ENCODE data around the gene RELN. TPM values are rescaled to one million over a fixed set of nuclear protein-coding genes. Genes with fewer than 3 reads are reported as not detected.

RELN gene
- total and polyA plus RNA-seq, 10 of the 15 experiments (the other 5 are each of a cell fraction or from before 2014, with no cell fraction given): 0.11 to 0.21 TPM; not detected in 8

GRCh38 chr7:103805346-103805745, 184.1 kb downstream of the RELN start (continued):
- TF ChIP-seq RAD21 (IDR thresholded peaks at IDR 0.05; ENCODE audit: insufficient read depth, low read depth, low read length) (no peak), MTA3 (IDR thresholded peaks at IDR 0.05; ENCODE audit: borderline replicate concordance, low read length) (no peak), ZNF217 (IDR thresholded peaks at IDR 0.05) (no peak), FOXK2 (IDR thresholded peaks at IDR 0.05) (no peak)

GRCh38 chr7:103803631-103804030, 185.8 kb downstream of the RELN start:
- intact Hi-C loops (cut with micrococcal nuclease; ENCODE audit: unreplicated experiment): no loop called here

More at GRCh38 chr7:103803631-103804030, 185.8 kb downstream of the RELN start:
- CTCF ChIA-PET: no interaction called here
- H3K9ac ChIP-seq (ENCODE audit: control insufficient read depth, insufficient read depth, low read length): no peak overlapping the region
- POLR2A ChIA-PET: no interaction called here
- TF ChIP-seq PBX3 (IDR thresholded peaks at IDR 0.05; ENCODE audit: insufficient replicate concordance, low read depth, low read length) (no peak), PKNOX1 (IDR thresholded peaks at IDR 0.05) (no peak), TARDBP (IDR thresholded peaks at IDR 0.05; ENCODE audit: borderline replicate concordance) (no peak), ZBED1 (IDR thresholded peaks at IDR 0.05; ENCODE audit: borderline replicate concordance) (no peak), STAT3 (IDR thresholded peaks at IDR 0.05; ENCODE audit: low read depth, low read length) (no peak), HDAC6 (IDR thresholded peaks at IDR 0.05; ENCODE audit: unreplicated experiment) (no peak), POLR2A (IDR thresholded peaks at IDR 0.05; ENCODE audit: low read depth, low read length) (no peak), ESRRA (IDR thresholded peaks at IDR 0.05; ENCODE audit: low read length) (no peak), TCF3 (IDR thresholded peaks at IDR 0.05; ENCODE audit: borderline replicate concordance, insufficient read depth, low read depth, low read length) (no peak), SREBF2 (IDR thresholded peaks at IDR 0.05; ENCODE audit: low read length) (no peak), IKZF2 (IDR thresholded peaks at IDR 0.05) (no peak)
- H3K79me2 ChIP-seq (ENCODE audit: control insufficient read depth, insufficient read depth, low read length): no peaks in the 10 kb centered on the region
- no peaks in the 10 kb centered on the region for H3K9me3 ChIP-seq (replicated peaks; ENCODE audit: control insufficient read depth, insufficient read depth, low read length)
- H4K20me1 ChIP-seq (ENCODE audit: control insufficient read depth, insufficient read depth): no peaks in the 10 kb centered on the region
- no peak overlapping the region for H2AFZ ChIP-seq (ENCODE audit: control insufficient read depth, low read depth, low read length)
- no peak for FAIRE-seq
- no peaks in the 10 kb centered on the region; a peak in 1 of 4 replicates for H3K27me3 ChIP-seq (replicated peaks in 1 of 2; ENCODE audit: control insufficient read depth in 2 of 2, insufficient read depth in 2 of 2, low read length in 1 of 2)
- H3K4me2 ChIP-seq (ENCODE audit: control insufficient read depth, insufficient read depth): no peak overlapping the region
- no peaks in the 10 kb centered on the region for H3K36me3 ChIP-seq (ENCODE audit: control insufficient read depth in 2 of 2, insufficient read depth in 2 of 2, low read length in 1 of 2)
- H3K4me1 ChIP-seq (ENCODE audit: control insufficient read depth, insufficient read depth, low read length): no peaks in the 10 kb centered on the region
- no TSS peak for BruUV-seq (replicated peaks)
- WGBS (ENCODE audit: insufficient coverage, insufficient replicate concordance, low lambda C conversion rate, missing lambda C conversion rate): 0% methylated on average over 1 of the region's 1 CpG
- SMC1A ChIA-PET (ENCODE audit: uncharacterized antibody, unreplicated experiment): interaction anchor here (0.9 kb wide), 1 partner anchor 9 kb away, joined by 3 read pairs; no protein-coding TSS in a partner anchor
- DNase-seq (ENCODE audit: low read depth, low spot score): no peak
- ATAC-seq: no peak
- RAD21 ChIA-PET (ENCODE audit: unreplicated experiment): no interaction called here
- H3K4me3 ChIP-seq: no peak overlapping the region
- in situ Hi-C loops (cut with MboI): no loop called here
- H3K27ac ChIP-seq (ENCODE audit: control insufficient read depth, insufficient read depth): no peak overlapping the region

Measured in GM12878 (cell line).